Measurements from ENCODE around the gene MED12L.

MED12L gene

GRCh38 chr3:151297429-151297828, 212.0 kb downstream of the MED12L start:
- Histone ChIP-seq H3K36me3 (ENCODE audit: control insufficient read depth, insufficient read depth, low read length) (no peaks in the 10 kb centered on the region), H3K27ac (ENCODE audit: low read depth, low read length) (no peak overlapping the region), H3K9ac (ENCODE audit: low read depth, low read length) (no peak overlapping the region), H3K4me3 (ENCODE audit: low read depth, low read length) (no peak overlapping the region), H3K9me3 (ENCODE audit: control insufficient read depth, insufficient read depth, low read length) (no peaks in the 10 kb centered on the region), H3K27me3 (ENCODE audit: control insufficient read depth, insufficient read depth, low read length) (no peaks in the 10 kb centered on the region), H3K4me1 (ENCODE audit: control insufficient read depth, insufficient read depth, low read length) (no peaks in the 10 kb centered on the region; the same call in 1 of the 2 replicates)

- H3K36me3 ChIP-seq (ENCODE audit: control insufficient read depth, insufficient read depth, low read length): no peaks in the 10 kb centered on the region
- no peaks in the 10 kb centered on the region for H3K9me3 ChIP-seq (ENCODE audit: control insufficient read depth, insufficient read depth, low read length)
- no peak overlapping the region for H3K27ac ChIP-seq (ENCODE audit: low read depth, low read length)
- H3K9ac ChIP-seq (ENCODE audit: low read depth, low read length): no peak overlapping the region
- no peaks in the 10 kb centered on the region; the same call in 1 of the 2 replicates for H3K4me1 ChIP-seq (ENCODE audit: control insufficient read depth, insufficient read depth, low read length)
- no peak overlapping the region for H3K4me3 ChIP-seq (ENCODE audit: low read depth, low read length)
- H3K27me3 ChIP-seq (ENCODE audit: control insufficient read depth, insufficient read depth, low read length): no peaks in the 10 kb centered on the region
Measured at GRCh38 chr3:151299006-151299405, 213.5 kb downstream of the MED12L start.

- Histone ChIP-seq H3K9ac (ENCODE audit: low read depth, low read length) (no peak overlapping the region), H3K27ac (ENCODE audit: low read depth, low read length) (no peak overlapping the region), H3K27me3 (ENCODE audit: control insufficient read depth, insufficient read depth, low read length) (no peaks in the 10 kb centered on the region), H3K4me1 (ENCODE audit: control insufficient read depth, insufficient read depth, low read length) (peaks cover 15% of the 10 kb centered on the region), H3K9me3 (ENCODE audit: control insufficient read depth, insufficient read depth, low read length) (no peaks in the 10 kb centered on the region), H3K36me3 (ENCODE audit: control insufficient read depth, insufficient read depth, low read length) (no peaks in the 10 kb centered on the region), H3K4me3 (ENCODE audit: low read depth, low read length) (no peak overlapping the region)
Measured at GRCh38 chr3:151300539-151300938, 215.1 kb downstream of the MED12L start.

GRCh38 chr3:151301787-151302186, 216.3 kb downstream of the MED12L start:
- Histone ChIP-seq H3K27ac (ENCODE audit: low read depth, low read length) (no peak overlapping the region), H3K27me3 (ENCODE audit: control insufficient read depth, insufficient read depth, low read length) (no peaks in the 10 kb centered on the region), H3K4me3 (ENCODE audit: low read depth, low read length) (no peak overlapping the region), H3K9me3 (ENCODE audit: control insufficient read depth, insufficient read depth, low read length) (no peaks in the 10 kb centered on the region), H3K9ac (ENCODE audit: low read depth, low read length) (no peak overlapping the region), H3K4me1 (ENCODE audit: control insufficient read depth, insufficient read depth, low read length) (peaks cover 27% of the 10 kb centered on the region), H3K36me3 (ENCODE audit: control insufficient read depth, insufficient read depth, low read length) (no peaks in the 10 kb centered on the region)

GRCh38 chr3:151303751-151304150, 218.3 kb downstream of the MED12L start:
- Histone ChIP-seq H3K4me3 (ENCODE audit: low read depth, low read length) (no peak overlapping the region), H3K27ac (ENCODE audit: low read depth, low read length) (no peak overlapping the region), H3K9me3 (ENCODE audit: control insufficient read depth, insufficient read depth, low read length) (no peaks in the 10 kb centered on the region), H3K36me3 (ENCODE audit: control insufficient read depth, insufficient read depth, low read length) (no peaks in the 10 kb centered on the region), H3K27me3 (ENCODE audit: control insufficient read depth, insufficient read depth, low read length) (no peaks in the 10 kb centered on the region), H3K4me1 (ENCODE audit: control insufficient read depth, insufficient read depth, low read length) (peaks cover 43% of the 10 kb centered on the region), H3K9ac (ENCODE audit: low read depth, low read length) (no peak overlapping the region)

GRCh38 chr3:151305060-151305774, 219.8 kb downstream of the MED12L start:
- H3K27ac ChIP-seq (ENCODE audit: low read depth, low read length): peak overlapping the region; percentile 78
- H3K9me3 ChIP-seq (ENCODE audit: control insufficient read depth, insufficient read depth, low read length): no peaks in the 10 kb centered on the region
- peak overlapping the region; percentile 39; the same call in 1 of the 2 replicates for H3K9ac ChIP-seq (ENCODE audit: low read depth, low read length)
- peaks cover 43% of the 10 kb centered on the region for H3K4me1 ChIP-seq (ENCODE audit: control insufficient read depth, insufficient read depth, low read length)
- no peaks in the 10 kb centered on the region for H3K27me3 ChIP-seq (ENCODE audit: control insufficient read depth, insufficient read depth, low read length)
- no peaks in the 10 kb centered on the region for H3K36me3 ChIP-seq (ENCODE audit: control insufficient read depth, insufficient read depth, low read length)
- H3K4me3 ChIP-seq (ENCODE audit: low read depth, low read length): no peak overlapping the region; the same call in 1 of the 2 replicates

GRCh38 chr3:151305775-151306151, 220.3 kb downstream of the MED12L start:
- no peak overlapping the region for H3K4me3 ChIP-seq (ENCODE audit: low read depth, low read length)
- peaks cover 43% of the 10 kb centered on the region for H3K4me1 ChIP-seq (ENCODE audit: control insufficient read depth, insufficient read depth, low read length)
- H3K9ac ChIP-seq (ENCODE audit: low read depth, low read length): peak overlapping the region; percentile 5; the same call in 1 of the 2 replicates
- no peaks in the 10 kb centered on the region for H3K9me3 ChIP-seq (ENCODE audit: control insufficient read depth, insufficient read depth, low read length)
- H3K27ac ChIP-seq (ENCODE audit: low read depth, low read length): peak overlapping the region; percentile 78
- no peaks in the 10 kb centered on the region for H3K27me3 ChIP-seq (ENCODE audit: control insufficient read depth, insufficient read depth, low read length)
- no peaks in the 10 kb centered on the region for H3K36me3 ChIP-seq (ENCODE audit: control insufficient read depth, insufficient read depth, low read length)

GRCh38 chr3:151306168-151306810, 220.8 kb downstream of the MED12L start:
- Histone ChIP-seq H3K4me3 (ENCODE audit: low read depth, low read length) (no peak overlapping the region), H3K27me3 (ENCODE audit: control insufficient read depth, insufficient read depth, low read length) (no peaks in the 10 kb centered on the region), H3K9me3 (ENCODE audit: control insufficient read depth, insufficient read depth, low read length) (no peaks in the 10 kb centered on the region), H3K27ac (ENCODE audit: low read depth, low read length) (peak overlapping the region; percentile 78), H3K4me1 (ENCODE audit: control insufficient read depth, insufficient read depth, low read length) (peaks cover 43% of the 10 kb centered on the region), H3K36me3 (ENCODE audit: control insufficient read depth, insufficient read depth, low read length) (no peaks in the 10 kb centered on the region), H3K9ac (ENCODE audit: low read depth, low read length) (no peak overlapping the region; the same call in 1 of the 2 replicates)

- H3K4me3 ChIP-seq (ENCODE audit: low read depth, low read length): no peak overlapping the region
Measured at GRCh38 chr3:151307131-151307530, 221.7 kb downstream of the MED12L start.

GRCh38 chr3:151307583-151308488, 222.4 kb downstream of the MED12L start:
- Histone ChIP-seq H3K27ac (ENCODE audit: low read depth, low read length) (peak overlapping the region; percentile 57), H3K36me3 (ENCODE audit: control insufficient read depth, insufficient read depth, low read length) (no peaks in the 10 kb centered on the region), H3K9me3 (ENCODE audit: control insufficient read depth, insufficient read depth, low read length) (no peaks in the 10 kb centered on the region), H3K9ac (ENCODE audit: low read depth, low read length) (no peak overlapping the region), H3K27me3 (ENCODE audit: control insufficient read depth, insufficient read depth, low read length) (no peaks in the 10 kb centered on the region), H3K4me1 (ENCODE audit: control insufficient read depth, insufficient read depth, low read length) (peaks cover 45% of the 10 kb centered on the region), H3K4me3 (ENCODE audit: low read depth, low read length) (no peak overlapping the region)

More at GRCh38 chr3:151307131-151307530, 221.7 kb downstream of the MED12L start:
- Histone ChIP-seq H3K9me3 (ENCODE audit: control insufficient read depth, insufficient read depth, low read length) (no peaks in the 10 kb centered on the region), H3K36me3 (ENCODE audit: control insufficient read depth, insufficient read depth, low read length) (no peaks in the 10 kb centered on the region), H3K9ac (ENCODE audit: low read depth, low read length) (no peak overlapping the region; the same call in 1 of the 2 replicates), H3K4me1 (ENCODE audit: control insufficient read depth, insufficient read depth, low read length) (peaks cover 43% of the 10 kb centered on the region), H3K27me3 (ENCODE audit: control insufficient read depth, insufficient read depth, low read length) (no peaks in the 10 kb centered on the region), H3K27ac (ENCODE audit: low read depth, low read length) (peak overlapping the region; percentile 78)

Data from HUES48 (cell line).